ENCODE measurements around the gene SLK.

GRCh38 chr10:103942866-103943265 is 24.1 kb upstream of the SLK start:
- no peak for TF ChIP-seq POLR2A (IDR thresholded peaks at IDR 0.05; ENCODE audit: low read length)
- TF ChIP-seq GATA1 (IDR thresholded peaks at IDR 0.05; ENCODE audit: low read depth, low read length) = no peak
